RWPE1 (cell line): ENCODE data around the gene SETD3.

Experiments
- CTCF ChIA-PET: fragments of 350-600 bp; sonication (Branson Sonifier 250); formaldehyde crosslinking; extraction: SDS; loops from one replicate; lab custom pipeline; 2021; lab: Yijun Ruan, JAX
- POLR2A ChIA-PET: fragments of 400-600 bp; formaldehyde crosslinking; extraction: SDS; loops from one replicate; lab custom pipeline; 2020; ENCODE audit warnings: antibody characterized with exemption; ENCODE audit not compliant: low non-redundant PET; lab: Yijun Ruan, JAX
- DNase-seq: peaks from one replicate; pipeline ENCODE4 v3.0.0; 2012; ENCODE audit warnings: low spot score
- H3K27ac ChIP-seq: fragments of 450-650 bp; 2 replicates; pipeline ENCODE4 v1.5.1; 2017
- TF ChIP-seq, protein P1 (sequence below): fragments of 450-650 bp; conservative IDR thresholded peaks from 2 replicates; pipeline ENCODE4 v1.5.1; 2017; ENCODE audit warnings: low read depth, mild to moderate bottlenecking

The SETD3 gene

DNA sequence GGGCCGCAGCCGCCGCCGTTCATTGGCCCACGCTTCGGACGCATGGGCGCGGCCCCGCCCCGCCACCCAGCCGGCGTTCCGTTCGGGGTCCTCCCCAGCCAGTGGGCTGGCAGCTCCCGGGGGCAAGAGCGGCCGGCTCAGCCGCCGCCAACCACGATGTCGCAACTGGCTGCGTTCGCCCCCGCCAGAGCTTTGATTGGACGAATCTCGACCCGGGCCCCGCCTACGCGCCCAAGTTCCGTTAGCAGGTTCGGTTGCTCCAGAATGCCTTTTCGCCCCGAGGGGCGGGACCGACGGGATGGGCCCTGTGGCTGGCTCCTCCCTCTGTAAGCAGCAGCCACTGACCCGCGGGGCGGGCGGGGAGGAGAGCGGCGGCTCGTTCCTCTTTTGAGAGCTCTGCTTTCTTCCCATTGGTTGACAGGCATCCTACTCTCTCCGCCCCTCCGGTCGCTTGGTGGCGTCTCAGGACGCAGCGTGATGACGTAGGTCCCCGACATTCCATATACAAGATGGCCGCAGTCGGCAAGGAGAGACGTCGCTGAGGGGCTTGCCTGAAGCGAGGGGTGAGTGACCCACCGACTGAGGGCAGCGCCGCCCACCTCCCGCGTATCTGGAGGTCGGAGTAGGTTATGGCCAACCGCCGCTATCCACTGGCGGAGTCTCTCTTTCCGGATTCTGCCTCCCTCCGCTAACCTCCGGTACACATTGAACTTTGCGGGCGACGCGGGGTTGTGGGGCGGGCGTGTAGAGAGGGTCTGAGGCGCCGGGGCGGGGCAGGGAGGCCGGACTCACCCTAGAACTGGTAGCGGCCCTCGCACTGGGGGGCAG, 472 bp upstream of the SETD3 start, which contains the start of gene CCNK:
Gene CCNK (plus strand): TSS at position 493 of the 828 bp plus-strand sequence. CDS start 11,269 bp downstream, outside the sequence.
- DNase-seq, result peak; percentile 100
- TF ChIP-seq, protein P1, sequence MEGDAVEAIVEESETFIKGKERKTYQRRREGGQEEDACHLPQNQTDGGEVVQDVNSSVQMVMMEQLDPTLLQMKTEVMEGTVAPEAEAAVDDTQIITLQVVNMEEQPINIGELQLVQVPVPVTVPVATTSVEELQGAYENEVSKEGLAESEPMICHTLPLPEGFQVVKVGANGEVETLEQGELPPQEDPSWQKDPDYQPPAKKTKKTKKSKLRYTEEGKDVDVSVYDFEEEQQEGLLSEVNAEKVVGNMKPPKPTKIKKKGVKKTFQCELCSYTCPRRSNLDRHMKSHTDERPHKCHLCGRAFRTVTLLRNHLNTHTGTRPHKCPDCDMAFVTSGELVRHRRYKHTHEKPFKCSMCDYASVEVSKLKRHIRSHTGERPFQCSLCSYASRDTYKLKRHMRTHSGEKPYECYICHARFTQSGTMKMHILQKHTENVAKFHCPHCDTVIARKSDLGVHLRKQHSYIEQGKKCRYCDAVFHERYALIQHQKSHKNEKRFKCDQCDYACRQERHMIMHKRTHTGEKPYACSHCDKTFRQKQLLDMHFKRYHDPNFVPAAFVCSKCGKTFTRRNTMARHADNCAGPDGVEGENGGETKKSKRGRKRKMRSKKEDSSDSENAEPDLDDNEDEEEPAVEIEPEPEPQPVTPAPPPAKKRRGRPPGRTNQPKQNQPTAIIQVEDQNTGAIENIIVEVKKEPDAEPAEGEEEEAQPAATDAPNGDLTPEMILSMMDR, result no peak
- CTCF ChIA-PET, result interaction anchor here (0.6 to 0.8 kb wide), 2 partner anchors 65 to 95 kb away, joined by 3 to 7 read pairs; no protein-coding TSS in a partner anchor
- peak within 1 kb of the TSS; percentile 89 for H3K27ac ChIP-seq
- POLR2A ChIA-PET, result interaction anchor here (0.7 to 1.0 kb wide), 3 partner anchors 9 to 123 kb away, joined by 3 to 4 read pairs (median 3); partner anchors contain the start of gene CCDC85C

DNA sequence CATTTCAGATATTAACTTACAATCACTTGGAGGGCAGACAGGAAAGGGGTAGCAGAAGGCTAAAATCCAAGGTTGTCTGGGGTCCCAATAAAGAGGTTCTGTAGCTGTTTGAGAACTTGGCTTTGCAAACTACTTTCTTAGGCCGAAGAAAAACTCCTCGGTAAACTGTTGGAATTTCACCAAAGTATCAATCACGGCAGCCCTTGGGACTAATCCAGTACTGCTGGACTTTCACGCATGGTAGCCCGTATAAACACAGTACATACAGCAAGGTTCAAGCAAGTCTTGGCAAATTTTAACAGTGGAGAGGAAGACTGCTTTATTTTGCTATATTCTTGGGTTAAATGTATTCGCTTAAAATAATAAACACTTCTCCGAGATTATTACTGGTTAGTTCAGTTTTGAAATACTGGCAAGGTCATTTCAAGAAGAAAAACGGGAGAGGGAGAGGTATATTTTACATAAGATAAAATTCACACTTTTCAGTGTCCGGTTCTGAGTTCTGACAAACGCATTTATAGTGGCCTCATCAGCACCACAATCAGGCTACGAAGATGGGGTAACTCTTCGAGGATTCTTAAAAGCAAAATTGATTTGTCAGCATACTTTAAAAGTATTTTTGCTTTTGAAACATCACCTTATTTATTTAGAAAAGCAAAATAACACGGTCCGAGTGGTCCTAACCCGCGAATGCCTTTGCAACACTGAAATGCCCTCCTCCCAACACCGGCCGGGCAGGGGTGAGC, 1.3 kb downstream of the SETD3 start:
- CTCF ChIA-PET, result interaction anchor here (0.6 kb wide), 2 partner anchors 11 to 1945 kb away, joined by 4 read pairs; no protein-coding TSS in a partner anchor
- H3K27ac ChIP-seq, result peak overlapping the region; percentile 89
- POLR2A ChIA-PET, result no interaction called here
- DNase-seq, result no peak
- TF ChIP-seq, protein P1, result no peak

DNA sequence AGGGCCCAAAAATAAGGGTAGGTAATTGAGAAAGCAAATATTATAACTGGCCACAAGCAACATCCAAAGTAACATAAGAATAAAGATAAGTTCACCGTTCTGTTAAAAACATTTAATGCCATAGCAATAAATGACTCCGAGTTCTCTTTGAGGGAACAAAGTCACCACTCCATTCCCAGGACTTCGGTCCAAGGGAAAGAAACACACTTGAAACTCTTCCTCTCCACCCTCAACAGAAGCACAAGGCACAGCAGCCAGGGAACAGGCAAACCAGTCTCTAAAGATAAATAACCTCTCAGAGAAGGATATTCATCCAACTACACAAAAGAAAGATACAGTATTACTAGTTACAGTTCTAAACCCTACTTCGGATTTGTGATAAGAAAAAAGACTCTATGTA, 2.5 kb downstream of the SETD3 start:
- DNase-seq, result no peak
- no peak overlapping the region for H3K27ac ChIP-seq
- ChIA-PET CTCF (no interaction called here), POLR2A (no interaction called here)
- TF ChIP-seq, protein P1, result no peak

DNA sequence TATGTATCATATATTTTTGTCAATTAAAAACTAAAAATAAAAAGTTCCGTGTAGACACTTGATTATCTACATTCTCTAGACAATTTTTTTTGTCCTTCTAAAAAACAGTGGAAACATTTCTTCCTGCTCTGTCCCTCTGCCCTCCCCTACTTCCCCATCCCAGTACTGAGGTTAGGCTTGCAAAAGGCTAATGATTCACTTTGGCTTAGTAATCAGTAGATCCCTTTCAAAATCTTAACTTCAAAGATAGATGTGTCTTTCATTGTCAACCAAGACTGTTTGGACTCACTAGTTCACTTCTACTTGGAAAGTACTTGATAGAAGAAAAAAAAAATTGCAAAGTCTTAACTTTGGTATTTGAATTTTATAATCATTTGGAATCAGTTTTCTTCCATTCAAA, 3.8 kb downstream of the SETD3 start:
- POLR2A ChIA-PET, result no interaction called here
- TF ChIP-seq, protein P1, result no peak
- no peak overlapping the region for H3K27ac ChIP-seq
- no peak for DNase-seq
- CTCF ChIA-PET, result no interaction called here

DNA sequence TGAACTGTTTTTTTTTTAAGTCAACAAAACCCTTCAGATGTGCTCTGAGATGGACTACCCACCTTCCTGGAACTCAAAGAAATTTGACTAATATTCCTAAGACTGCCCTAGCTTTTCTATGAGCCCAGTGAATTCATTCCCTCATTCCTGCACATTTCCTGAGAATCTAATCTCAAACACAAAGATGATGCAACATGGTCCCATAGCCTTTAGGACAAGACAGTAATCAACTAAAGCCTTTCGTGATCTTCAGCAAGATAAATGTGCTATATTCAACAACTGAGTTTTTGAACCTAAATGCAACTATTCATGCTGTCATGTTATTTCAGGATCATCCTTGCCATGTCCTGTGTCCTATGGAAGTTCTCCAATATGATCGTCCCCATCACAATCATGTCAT, 5.0 kb downstream of the SETD3 start:
- CTCF ChIA-PET, result no interaction called here
- no peak for DNase-seq
- H3K27ac ChIP-seq, result no peak overlapping the region
- TF ChIP-seq, protein P1, result no peak
- POLR2A ChIA-PET, result no interaction called here

DNA sequence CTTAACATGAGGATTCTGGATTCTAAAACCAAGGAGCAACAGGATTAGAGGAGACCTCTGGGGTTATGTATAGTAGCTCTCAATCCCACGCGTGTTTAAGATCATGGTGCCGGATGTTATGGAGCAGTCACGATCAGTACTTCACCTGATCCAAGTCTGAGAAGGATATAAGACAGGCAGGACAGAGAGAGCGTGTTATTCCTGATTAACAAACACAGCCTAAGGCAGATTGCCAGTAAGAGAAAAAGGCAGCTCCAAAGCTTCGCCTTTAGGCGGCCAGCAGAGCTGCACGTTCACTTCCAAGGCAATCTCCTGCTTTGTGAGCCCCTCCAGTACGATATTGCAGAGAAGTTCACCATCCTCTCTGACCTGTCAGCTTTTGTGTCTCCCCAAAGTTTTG, 5.5 kb downstream of the SETD3 start:
- POLR2A ChIA-PET, result no interaction called here
- CTCF ChIA-PET, result no interaction called here
- DNase-seq, result no peak
- no peak overlapping the region for H3K27ac ChIP-seq
- TF ChIP-seq, protein P1, result no peak
